Measurements from ENCODE around the gene DCTN1.
A peak's percentile ranks its signal among the peaks of the same experiment; 100 is the strongest.

Gene DCTN1

DNA sequence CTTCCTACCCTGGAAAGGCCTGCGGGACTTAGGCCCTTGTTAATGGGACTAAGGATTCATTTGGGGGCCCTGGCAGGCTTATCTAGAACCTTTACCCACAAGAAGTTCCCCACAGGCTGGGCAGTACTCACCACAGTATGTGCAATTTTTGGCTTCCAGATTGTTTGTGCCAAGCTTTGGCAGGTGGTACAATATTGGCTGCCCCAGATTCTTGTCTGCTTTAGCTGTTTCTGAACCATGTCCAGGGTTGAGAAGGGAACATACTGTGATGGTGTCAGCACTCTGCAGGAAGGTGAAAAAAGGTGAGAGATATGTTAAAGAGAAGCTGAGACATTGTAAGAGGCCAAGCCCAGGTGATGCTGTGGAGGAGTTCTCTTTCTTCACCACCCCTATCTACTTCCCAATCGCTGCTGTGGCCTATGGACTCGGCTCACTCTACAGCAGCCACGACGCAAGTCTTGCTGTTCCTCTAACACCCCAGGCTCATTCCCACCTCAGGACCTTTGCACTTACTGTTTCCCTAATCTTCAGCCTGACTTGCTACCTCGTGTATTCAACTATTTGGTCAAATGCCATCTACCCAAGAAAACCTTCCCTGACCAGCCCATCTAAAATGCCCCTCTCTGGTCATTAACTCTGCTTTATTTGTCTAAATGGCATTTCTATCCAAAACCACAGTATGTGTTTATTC lies 46.1 kb downstream of the DCTN1 start:
- DNase-seq = no peak
- intact Hi-C loops (cut with DNase I) = no loop called here

GRCh38 chr2:74333175-74333574 lies 46.9 kb downstream of the DCTN1 start:
- DNase-seq = peak in 19 of 42 donors; percentile 6 to 55 (median 27)
- intact Hi-C loops (cut with DNase I) = no loop called here

GRCh38 chr2:74332550-74333174 lies 47.4 kb downstream of the DCTN1 start:
- no peak for DNase-seq
- intact Hi-C loops (cut with DNase I) = no loop called here

GRCh38 chr2:74328573-74328972 lies 51.5 kb downstream of the DCTN1 start:
- no peak for DNase-seq
- intact Hi-C loops (cut with DNase I) = no loop called here

DNA sequence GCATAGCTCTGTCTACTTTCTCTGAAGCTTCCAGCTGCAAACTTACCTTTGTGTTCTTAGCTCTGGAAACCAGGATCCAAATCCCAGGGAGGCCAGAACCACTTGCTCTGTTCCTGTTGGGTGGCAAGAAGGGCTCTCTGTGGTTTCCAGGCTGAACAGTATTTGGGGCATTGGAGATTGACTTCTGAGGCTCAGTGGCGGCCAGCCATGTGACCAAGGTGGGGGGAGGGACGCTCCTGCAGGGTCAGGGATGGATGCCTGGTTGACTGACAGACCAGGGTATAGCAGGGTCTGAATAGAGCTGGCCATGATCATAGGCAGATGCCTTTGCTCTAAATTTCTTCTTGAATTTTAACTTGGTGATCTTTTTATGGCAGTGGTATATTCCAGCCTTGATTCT lies 52.0 kb downstream of the DCTN1 start:
- DNase-seq = no peak
- intact Hi-C loops (cut with DNase I) = no loop called here

DNA sequence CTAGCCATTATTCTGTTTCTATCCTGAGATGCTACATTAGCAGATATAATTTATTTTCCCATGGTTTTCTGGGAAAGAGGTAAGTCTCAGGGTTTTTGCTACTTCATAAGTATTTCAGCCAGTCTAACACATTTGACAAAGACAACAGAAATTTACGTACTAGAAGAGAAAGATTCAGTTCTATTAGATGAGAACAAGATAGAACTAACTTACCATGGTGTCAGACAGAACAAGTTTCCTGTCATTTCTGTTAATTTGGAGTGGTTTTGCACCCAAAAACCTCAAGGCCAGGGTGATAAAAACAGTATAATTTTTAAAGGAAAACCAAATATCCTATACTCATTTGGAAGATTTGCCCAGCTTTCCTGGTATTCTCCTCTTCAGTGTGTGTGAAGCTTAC lies 52.5 kb downstream of the DCTN1 start:
- DNase-seq = no peak
- intact Hi-C loops (cut with DNase I) = no loop called here

DNA sequence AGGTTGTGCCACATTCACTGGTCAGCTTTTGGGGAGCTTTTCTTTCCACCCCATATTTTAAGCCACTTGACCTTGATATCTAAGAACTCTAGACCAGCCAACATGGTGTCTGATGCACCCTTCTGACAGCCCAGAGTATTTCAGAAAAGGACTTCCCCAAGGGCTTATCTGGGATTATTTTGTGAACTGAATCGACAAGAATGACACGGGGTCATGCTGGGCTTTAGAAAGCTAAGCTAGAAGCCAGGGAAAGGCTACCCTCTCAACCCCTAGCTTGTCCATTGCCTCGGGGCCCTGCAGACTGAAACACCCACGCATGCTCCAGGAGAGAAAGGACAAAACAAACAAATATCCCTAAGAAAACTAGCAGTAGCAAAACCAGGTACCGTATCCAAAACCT lies 52.9 kb downstream of the DCTN1 start:
- intact Hi-C loops (cut with DNase I) = no loop called here
- no peak for DNase-seq

DNA sequence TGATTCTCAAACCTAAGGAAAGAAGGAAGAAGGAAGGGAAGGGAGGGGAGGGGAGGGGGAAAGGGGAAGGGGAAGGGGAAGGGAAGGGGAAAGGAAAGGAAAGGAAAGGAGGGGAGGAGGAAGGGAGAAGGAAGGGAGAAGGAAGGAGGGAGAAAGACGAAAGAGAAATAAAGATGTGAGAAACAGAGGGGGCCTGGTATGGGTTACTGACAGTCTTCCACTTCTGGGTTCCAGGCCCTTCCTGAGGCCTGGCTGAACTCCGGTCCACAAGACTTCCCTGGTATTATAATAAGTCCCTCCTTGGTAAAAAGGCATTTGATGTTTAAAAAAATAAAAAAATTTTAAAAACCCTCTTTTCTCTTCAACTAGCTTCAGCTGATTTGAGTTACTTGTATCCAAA lies 54.3 kb downstream of the DCTN1 start:
- DNase-seq = no peak
- intact Hi-C loops (cut with DNase I) = no loop called here

DNA sequence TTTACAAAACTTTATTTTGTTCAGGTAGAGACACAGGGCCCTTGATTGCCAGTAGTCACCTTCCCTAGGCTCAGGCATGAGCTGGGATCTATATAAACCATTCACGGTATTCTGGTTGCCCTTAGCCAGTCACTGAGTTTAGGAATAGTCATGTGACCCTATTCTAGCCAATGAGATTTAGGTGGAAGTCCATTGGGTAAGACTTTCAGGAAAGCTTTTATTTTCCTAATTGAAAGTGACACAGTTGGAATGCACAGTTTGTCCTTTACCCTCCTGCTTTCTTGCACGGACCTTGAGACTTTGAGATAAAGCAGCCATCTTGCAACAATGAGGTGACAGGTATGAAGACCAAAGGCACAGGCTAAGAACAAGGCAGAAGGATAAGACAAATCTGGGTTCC lies 58.4 kb downstream of the DCTN1 start:
- intact Hi-C loops (cut with DNase I) = no loop called here
- no peak for DNase-seq

GRCh38 chr2:74317701-74318100 lies 62.4 kb downstream of the DCTN1 start:
- DNase-seq = peak in 24 of 42 donors; percentile 7 to 55 (median 22)
- intact Hi-C loops (cut with DNase I) = no loop called here

GRCh38 chr2:74316627-74317295 lies 63.4 kb downstream of the DCTN1 start:
- intact Hi-C loops (cut with DNase I) = no loop called here
- DNase-seq = no peak

DNA sequence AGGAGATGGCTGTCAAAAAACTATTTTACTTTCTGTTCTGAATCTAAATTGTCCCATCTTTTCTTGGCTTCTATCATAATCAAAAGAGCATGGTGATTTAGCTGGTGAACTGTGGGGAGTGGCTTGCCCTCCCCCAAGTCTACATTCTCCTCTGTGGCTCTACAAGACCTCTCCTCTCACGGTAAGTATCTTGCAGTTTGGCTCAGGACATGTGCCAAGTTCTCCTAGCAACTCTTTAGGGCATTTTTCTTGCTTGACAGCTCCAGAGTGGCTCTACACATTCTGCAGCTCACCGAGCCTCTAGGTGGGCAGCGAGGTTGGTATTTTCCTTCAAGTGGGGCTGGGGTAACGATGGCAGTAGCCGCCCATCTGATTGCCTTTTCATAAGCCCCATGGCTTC lies 66.0 kb downstream of the DCTN1 start:
- intact Hi-C loops (cut with DNase I) = no loop called here
- DNase-seq = no peak

DNA sequence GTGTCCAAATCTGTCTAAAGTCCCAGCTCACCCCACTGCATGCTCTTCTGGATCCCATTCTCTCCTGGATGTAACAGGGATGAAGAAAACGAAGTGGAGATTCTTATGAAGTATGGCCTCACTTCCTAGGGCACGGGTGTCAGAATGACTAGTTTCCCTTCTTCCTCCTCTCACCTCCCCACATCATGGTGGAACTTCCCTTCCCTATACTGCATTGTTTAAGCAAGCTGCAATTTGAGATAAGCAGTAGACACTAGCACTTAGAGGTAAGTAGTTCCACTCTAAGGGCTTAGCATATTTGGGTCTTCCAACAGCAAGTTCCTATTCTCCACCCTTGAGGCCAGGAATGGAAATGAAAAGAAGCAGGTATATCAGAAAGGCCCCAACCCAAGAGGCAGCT lies 66.6 kb downstream of the DCTN1 start:
- DNase-seq = no peak

DNA sequence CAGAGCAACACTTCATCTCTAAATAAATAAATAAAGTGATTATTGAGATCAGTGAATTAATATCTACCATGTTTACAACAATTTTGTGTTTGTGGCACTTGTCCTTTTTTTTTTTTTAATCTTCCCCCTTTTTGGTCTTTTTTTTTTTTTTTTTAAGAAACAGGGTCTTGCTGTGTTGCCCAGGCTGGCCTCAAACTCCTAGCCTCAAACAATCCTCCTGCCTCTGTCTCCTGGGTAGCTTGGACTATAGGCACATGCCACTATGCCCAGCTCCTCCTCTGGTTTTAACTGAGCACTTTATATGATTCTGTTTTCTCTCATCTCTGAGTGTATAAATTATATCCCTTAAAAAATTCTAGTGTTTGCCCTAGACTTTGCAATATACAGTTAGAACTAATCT lies 67.2 kb downstream of the DCTN1 start:
- intact Hi-C loops (cut with DNase I) = no loop called here
- DNase-seq = no peak

More for the DNA sequence above, 66.6 kb downstream of the DCTN1 start:
- intact Hi-C loops (cut with DNase I) = no loop called here
